GM21515 (cell line): Measurements from ENCODE around the gene ATF1.

ENCODE experiments used
- ATAC-seq: cut with Tn5 transposase; IDR thresholded peaks from one replicate; pipeline ENCODE4 v1.9.1; 2021; ENCODE audit not compliant: unreplicated experiment

Gene ATF1

GRCh38 chr12:50763639-50764285 lies at the start of gene ATF1:
Gene ATF1 (plus strand): TSS chr12:50764101. CDS start chr12:50780146, 16,045 bp downstream.
- ATAC-seq, result peak; percentile 77

- ATAC-seq, result no peak
These were observed 48.7 kb upstream of the ATF1 start for GRCh38 chr12:50715174-50715573.

GRCh38 chr12:50718760-50719159 lies 45.1 kb upstream of the ATF1 start:
- ATAC-seq, result no peak

- no peak for ATAC-seq
These were observed 43.8 kb upstream of the ATF1 start for GRCh38 chr12:50720085-50720484.

- ATAC-seq, result no peak
These were observed 43.4 kb upstream of the ATF1 start for GRCh38 chr12:50720501-50720900.

GRCh38 chr12:50723865-50724264 lies 40.0 kb upstream of the ATF1 start:
- ATAC-seq, result no peak

- no peak for ATAC-seq
These were observed 38.6 kb upstream of the ATF1 start for GRCh38 chr12:50725011-50725942.

- ATAC-seq, result no peak
These were observed 36.4 kb upstream of the ATF1 start for GRCh38 chr12:50727466-50727865.

- ATAC-seq, result no peak
These were observed 35.5 kb upstream of the ATF1 start for GRCh38 chr12:50728417-50728816.

GRCh38 chr12:50728841-50729240 lies 35.1 kb upstream of the ATF1 start:
- ATAC-seq, result no peak

- ATAC-seq, result no peak
These were observed 31.3 kb upstream of the ATF1 start for GRCh38 chr12:50732591-50732990.

- ATAC-seq, result no peak
These were observed 30.2 kb upstream of the ATF1 start for GRCh38 chr12:50733706-50734105.

GRCh38 chr12:50734409-50735263 lies 29.3 kb upstream of the ATF1 start:
- no peak for ATAC-seq

- ATAC-seq, result no peak
These were observed 24.3 kb upstream of the ATF1 start for GRCh38 chr12:50739611-50740010.

GRCh38 chr12:50740307-50740706 lies 23.6 kb upstream of the ATF1 start:
- ATAC-seq, result no peak

- no peak for ATAC-seq
These were observed 21.1 kb upstream of the ATF1 start for GRCh38 chr12:50742776-50743175.

- no peak for ATAC-seq
These were observed 18.0 kb upstream of the ATF1 start for GRCh38 chr12:50745861-50746260.

- no peak for ATAC-seq
These were observed 17.5 kb upstream of the ATF1 start for GRCh38 chr12:50746431-50746830.

- no peak for ATAC-seq
These were observed 16.1 kb upstream of the ATF1 start for GRCh38 chr12:50747817-50748216.

- ATAC-seq, result no peak
These were observed 14.4 kb upstream of the ATF1 start for GRCh38 chr12:50749459-50749882.

- ATAC-seq, result no peak
These were observed 13.5 kb upstream of the ATF1 start for GRCh38 chr12:50750366-50750765.
